Medulla oblongata (tissue), 1 donor: Measurements from ENCODE around the gene PRR5L.
"Not testable (repeated sequence)": the region's sequence is repeated elsewhere in the genome, so short reads cannot be mapped to it uniquely, and the experiment has no call there.

Experiments used
- DNase-seq: peaks from one replicate; pipeline ENCODE4 v3.0.0-alpha.2; 2015; ENCODE audit errors: extremely low spot score

PRR5L gene

GRCh38 chr11:36459046-36459445 lies 163.0 kb downstream of the PRR5L start:
- no peak for DNase-seq

GRCh38 chr11:36460220-36460619 lies 164.1 kb downstream of the PRR5L start:
- peak; percentile 51 for DNase-seq

GRCh38 chr11:36462321-36462720 lies 166.2 kb downstream of the PRR5L start:
- DNase-seq = no peak

- no peak for DNase-seq
Measured at GRCh38 chr11:36463781-36464180, 167.7 kb downstream of the PRR5L start.

- no peak for DNase-seq
Measured at GRCh38 chr11:36464720-36465119, 168.6 kb downstream of the PRR5L start.

- no peak for DNase-seq
Measured at GRCh38 chr11:36465449-36466163, 169.5 kb downstream of the PRR5L start.

- no peak for DNase-seq
Measured at GRCh38 chr11:36467012-36467411, 170.9 kb downstream of the PRR5L start.

GRCh38 chr11:36467916-36468315 lies 171.8 kb downstream of the PRR5L start:
- DNase-seq = no peak

GRCh38 chr11:36469063-36469462 lies 173.0 kb downstream of the PRR5L start:
- no peak for DNase-seq

GRCh38 chr11:36469881-36470802 lies 174.1 kb downstream of the PRR5L start:
- no peak for DNase-seq

- DNase-seq = no peak
Measured at GRCh38 chr11:36471577-36471976, 175.5 kb downstream of the PRR5L start.

GRCh38 chr11:36475192-36475591 lies 179.1 kb downstream of the PRR5L start:
- no peak for DNase-seq

- DNase-seq = peak; percentile 86
Measured at GRCh38 chr11:36478700-36479329, 182.7 kb downstream of the PRR5L start.

GRCh38 chr11:36480833-36481232 lies 184.7 kb downstream of the PRR5L start:
- DNase-seq = no peak

- not testable (repeated sequence) for DNase-seq
Measured at GRCh38 chr11:36483042-36483441, 187.0 kb downstream of the PRR5L start.

GRCh38 chr11:36485298-36486002 lies 189.4 kb downstream of the PRR5L start:
- peak; percentile 55 for DNase-seq

- no peak for DNase-seq
Measured at GRCh38 chr11:36487619-36488018, 191.5 kb downstream of the PRR5L start.

- DNase-seq = no peak
Measured at GRCh38 chr11:36488096-36488495, 192.0 kb downstream of the PRR5L start.

GRCh38 chr11:36490026-36490806 lies 194.1 kb downstream of the PRR5L start:
- DNase-seq = no peak

GRCh38 chr11:36492724-36493304 lies 196.7 kb downstream of the PRR5L start:
- peak; percentile 74 for DNase-seq

GRCh38 chr11:36493332-36493731 lies 197.2 kb downstream of the PRR5L start:
- no peak for DNase-seq
